Transverse colon (tissue), 4 donors: ENCODE measurements around the gene KLB. TPM values are rescaled to one million over a fixed set of nuclear protein-coding genes. Genes with fewer than 3 reads are reported as not detected.
"Not testable (repeated sequence)": the region's sequence is repeated elsewhere in the genome, so short reads cannot be mapped to it uniquely, and the experiment has no call there.

Experiments
- DNase-seq: peaks from one replicate; pipeline ENCODE4 v3.0.0-alpha.2; 2019
- H3K27ac ChIP-seq, 4 donors: fragments of 200-600 bp; sonication (generic); 2 replicates each; pipeline ENCODE4 v1.5.1; 2016 to 2018; ENCODE audit warnings: inconsistent platforms in 4 of 4
- H3K27me3 ChIP-seq: fragments of 200-600 bp; sonication (generic); 2 replicates; pipeline ENCODE4 v1.5.1; 2017; ENCODE audit warnings: inconsistent platforms
- H3K36me3 ChIP-seq, 4 donors: fragments of 200-600 bp; sonication (generic); 2 replicates each; pipeline ENCODE4 v1.5.1; 2017 to 2019; ENCODE audit warnings: inconsistent platforms in 4 of 4
- H3K4me1 ChIP-seq, 4 donors: fragments of 200-600 bp; sonication (generic); 2 replicates each; pipeline ENCODE4 v1.5.1; 2017 to 2020; ENCODE audit warnings: inconsistent platforms in 4 of 4
- H3K4me3 ChIP-seq, 4 donors: fragments of 200-600 bp; sonication (generic); 1 replicate in 1 of 4; 2 replicates in 3 of 4; pipeline versions ENCODE4 v1.5.1 to v1.6.1; 2017 to 2019; ENCODE audit warnings: inconsistent platforms in 4 of 4
- H3K9me3 ChIP-seq, 2 donors: fragments of 200-600 bp; sonication (generic); 2 replicates each; pipeline ENCODE4 v1.5.1; 2017 to 2019; ENCODE audit warnings: inconsistent platforms in 2 of 2
- EP300 ChIP-seq: sonication (generic); formaldehyde crosslinking; IDR thresholded peaks from one replicate; pipeline ENCODE4 v1.6.1; 2017; ENCODE audit warnings: antibody characterized with exemption, low read depth
- POLR2A ChIP-seq: fragments of 450-650 bp; IDR thresholded peaks from one replicate; pipeline ENCODE4 v1.6.1; 2016; ENCODE audit warnings: antibody characterized with exemption, mild to moderate bottlenecking, moderate library complexity
- POLR2AphosphoS5 ChIP-seq, 3 donors: sonication (generic); formaldehyde crosslinking; IDR thresholded peaks; one replicate each; pipeline ENCODE4 v1.6.1; 2016; ENCODE audit warnings: antibody characterized with exemption in 3 of 3
- WGBS, 2 donors: methylation state at CpG; one replicate each; pipeline ENCODE4 v1.1.5; 2018; ENCODE audit warnings: low coverage in 1 of 2; 5-methylcytosine and 5-hydroxymethylcytosine counted together
- in situ Hi-C, 4 donors: fragments of 200-750 bp; cut with MboI; loops; one replicate each; pipeline versions ENCODE4 v1.15.0 to v1.15.1; 2017; ENCODE audit warnings: low sequenced_read_pairs in 3 of 4, low pct_ligation_motif_present in 1 of 4, low pct_unique_long_range_greater_than_20kb in 1 of 4
- intact Hi-C: fragments of 100-400 bp; cut with DNase I; formaldehyde crosslinking; loops from one replicate; pipeline ENCODE4 v1.15.1; 2023; ENCODE audit warnings: low total_unique reads
- total RNA-seq, 4 donors: library from RNA; depleted of rRNA; stranded (reverse); fragments of >200 nt; gene quantifications; one replicate each; pipeline ENCODE4 v1.1.0, GENCODE V29; 2016
- TF ChIP-seq, protein P1 (sequence below), 5 experiments: fragments of 200-600 bp in 3 of 5; fragments of 450-650 bp in 2 of 5; sonication (generic) in 3 of 5; IDR thresholded peaks; 1 replicate in 2 of 5; 2 replicates in 3 of 5; pipeline ENCODE4 v1.5.1; 2016 to 2017; ENCODE audit warnings: antibody characterized with exemption in 5 of 5, inconsistent platforms in 3 of 5, mild to moderate bottlenecking in 2 of 5, moderate library complexity in 1 of 5

KLB gene
- total RNA-seq, 4 donors from 2014 or later, result 0.37 to 2.5 (median 0.79) TPM; not detected in 1

DNA sequence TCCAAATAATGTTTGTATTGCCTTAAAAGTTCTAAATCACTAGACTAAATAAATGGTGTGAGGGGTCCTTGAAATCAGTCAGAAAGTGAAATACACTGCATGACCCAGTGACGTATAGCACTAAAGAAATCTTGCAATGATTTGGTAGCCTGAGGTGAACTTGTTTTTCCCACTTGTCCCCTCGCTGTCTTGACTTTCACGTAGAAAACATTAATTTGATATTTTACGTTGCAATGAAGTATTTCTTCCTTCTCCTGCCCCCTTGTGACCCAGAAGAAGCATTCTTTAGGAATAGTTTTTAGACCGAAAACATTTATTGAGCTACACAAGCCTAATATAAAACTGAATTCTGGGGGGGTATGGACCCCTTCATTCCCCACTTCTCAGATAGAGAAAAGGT, 3.7 kb downstream of the KLB start:
- peaks cover 0 to 5% (median 0%) of the 10 kb centered on the region in 4 donors for H3K4me1 ChIP-seq
- no peaks in the 10 kb centered on the region for H3K36me3 ChIP-seq
- WGBS, 2 donors, result 47 to 49% methylated on average over 5 of the region's 5 CpGs
- no peak overlapping the region for H3K27ac ChIP-seq
- H3K4me3 ChIP-seq, result no peak overlapping the region
- in situ Hi-C loops (no loop called here), intact Hi-C loops (no loop called here)
- no peak for TF ChIP-seq POLR2AphosphoS5 (IDR thresholded peaks at IDR 0.05)
- TF ChIP-seq EP300, result no peak
- TF ChIP-seq, protein P1, sequence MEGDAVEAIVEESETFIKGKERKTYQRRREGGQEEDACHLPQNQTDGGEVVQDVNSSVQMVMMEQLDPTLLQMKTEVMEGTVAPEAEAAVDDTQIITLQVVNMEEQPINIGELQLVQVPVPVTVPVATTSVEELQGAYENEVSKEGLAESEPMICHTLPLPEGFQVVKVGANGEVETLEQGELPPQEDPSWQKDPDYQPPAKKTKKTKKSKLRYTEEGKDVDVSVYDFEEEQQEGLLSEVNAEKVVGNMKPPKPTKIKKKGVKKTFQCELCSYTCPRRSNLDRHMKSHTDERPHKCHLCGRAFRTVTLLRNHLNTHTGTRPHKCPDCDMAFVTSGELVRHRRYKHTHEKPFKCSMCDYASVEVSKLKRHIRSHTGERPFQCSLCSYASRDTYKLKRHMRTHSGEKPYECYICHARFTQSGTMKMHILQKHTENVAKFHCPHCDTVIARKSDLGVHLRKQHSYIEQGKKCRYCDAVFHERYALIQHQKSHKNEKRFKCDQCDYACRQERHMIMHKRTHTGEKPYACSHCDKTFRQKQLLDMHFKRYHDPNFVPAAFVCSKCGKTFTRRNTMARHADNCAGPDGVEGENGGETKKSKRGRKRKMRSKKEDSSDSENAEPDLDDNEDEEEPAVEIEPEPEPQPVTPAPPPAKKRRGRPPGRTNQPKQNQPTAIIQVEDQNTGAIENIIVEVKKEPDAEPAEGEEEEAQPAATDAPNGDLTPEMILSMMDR (IDR thresholded peaks at IDR 0.05), result no peak
- TF ChIP-seq POLR2A, result no peak
- no peaks in the 10 kb centered on the region for H3K9me3 ChIP-seq
- no peaks in the 10 kb centered on the region for H3K27me3 ChIP-seq
- no peak for DNase-seq

DNA sequence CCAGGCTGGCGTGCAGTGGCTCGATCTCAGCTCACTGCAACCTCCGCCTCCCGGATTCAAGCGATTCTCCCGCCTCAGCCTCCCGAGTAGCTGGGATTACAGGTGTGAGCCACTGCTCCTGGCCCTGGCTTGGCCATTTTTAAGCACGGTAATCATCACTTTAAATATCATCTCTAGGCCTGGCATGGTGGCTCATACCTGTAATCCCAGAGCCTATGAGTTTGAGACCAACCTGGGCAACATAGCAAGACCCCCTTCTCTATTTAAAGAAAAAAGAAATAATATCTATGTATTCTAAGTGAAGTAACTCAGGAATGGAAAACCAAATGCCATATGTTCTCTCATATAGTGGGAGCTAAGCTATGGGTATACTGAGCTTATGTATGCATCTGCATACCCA, 4.8 kb downstream of the KLB start:
- in situ Hi-C loops, H3K9me3 ChIP-seq, DNase-seq, H3K27ac ChIP-seq, H3K4me1 ChIP-seq, H3K4me3 ChIP-seq, intact Hi-C loops, H3K36me3 ChIP-seq, H3K27me3 ChIP-seq: not testable (repeated sequence)
- WGBS, 2 donors, result 96% methylated on average over 8 of the region's 8 CpGs; no CpG with 5 or more reads in 1 of the 2 donors

DNA sequence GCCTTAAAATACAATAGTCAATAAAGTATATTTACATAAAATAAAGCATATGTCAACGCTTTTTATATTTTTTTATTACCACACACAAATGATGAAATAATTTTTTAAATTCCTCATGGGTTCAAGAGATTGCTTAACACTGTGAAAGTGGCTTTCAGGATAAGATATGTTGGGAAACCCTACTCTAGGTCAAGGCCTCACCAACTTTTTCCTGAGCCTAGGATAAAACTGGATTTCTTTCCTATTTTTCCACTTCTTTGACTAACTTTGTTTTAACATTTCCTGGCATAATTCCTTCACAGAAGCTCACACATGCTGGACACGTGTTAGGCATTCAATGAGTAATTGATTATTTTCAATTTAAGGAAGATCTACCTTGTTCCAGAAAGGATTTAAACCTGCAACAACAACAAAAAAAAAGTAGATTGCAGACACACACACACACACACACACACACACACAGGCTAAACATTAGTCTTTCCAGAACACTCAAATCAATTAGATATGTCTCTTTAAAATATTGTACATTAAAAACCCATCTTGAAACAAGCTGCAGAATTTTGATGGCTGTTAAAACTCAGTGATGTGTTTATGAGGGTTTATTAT, 9.1 kb downstream of the KLB start:
- Histone ChIP-seq H3K27ac (no peak overlapping the region), H3K36me3 (no peaks in the 10 kb centered on the region), H3K4me1 (no peaks in the 10 kb centered on the region), H3K4me3 (no peak overlapping the region), H3K27me3 (no peaks in the 10 kb centered on the region), H3K9me3 (no peaks in the 10 kb centered on the region)
- WGBS, 2 donors, result 64 to 67% methylated on average over 2 of the region's 2 CpGs
- in situ Hi-C loops, result no loop called here
- DNase-seq, result no peak
- TF ChIP-seq EP300 (no peak), POLR2AphosphoS5 (IDR thresholded peaks at IDR 0.05) (no peak), POLR2A (no peak)
- TF ChIP-seq, protein P1 (IDR thresholded peaks at IDR 0.05), result no peak
- intact Hi-C loops, result no loop called here

DNA sequence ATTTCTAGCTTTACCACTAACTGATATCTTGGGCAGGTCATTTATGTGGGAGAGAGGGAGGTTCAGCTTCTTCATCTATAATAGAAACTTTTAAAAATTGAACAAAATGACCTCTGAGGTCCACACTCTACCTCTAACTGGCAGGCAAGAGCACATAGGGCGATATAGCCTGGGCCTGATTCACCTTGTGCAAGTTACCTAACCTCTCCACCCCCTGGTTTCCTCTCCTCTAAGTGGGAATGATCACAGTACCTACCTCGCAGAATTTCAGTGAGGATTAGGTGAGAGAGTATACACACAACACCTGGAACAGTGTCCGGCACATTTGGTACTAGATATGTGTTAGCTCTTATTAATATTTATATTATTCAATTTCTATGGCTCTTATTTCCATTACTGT, 15.5 kb downstream of the KLB start:
- WGBS, 2 donors, result 87 to 90% methylated on average over 2 to 3 of the region's 3 CpGs
- H3K27ac ChIP-seq, result no peak overlapping the region
- intact Hi-C loops (no loop called here), in situ Hi-C loops (no loop called here)
- no peak overlapping the region for H3K4me3 ChIP-seq
- TF ChIP-seq, protein P1 (IDR thresholded peaks at IDR 0.05), result no peak
- no peak for TF ChIP-seq POLR2A
- TF ChIP-seq POLR2AphosphoS5 (IDR thresholded peaks at IDR 0.05), result no peak
- no peak for TF ChIP-seq EP300
- H3K9me3 ChIP-seq, result no peaks in the 10 kb centered on the region
- no peaks in the 10 kb centered on the region for H3K36me3 ChIP-seq
- DNase-seq, result no peak
- no peaks in the 10 kb centered on the region for H3K27me3 ChIP-seq
- no peaks in the 10 kb centered on the region for H3K4me1 ChIP-seq

DNA sequence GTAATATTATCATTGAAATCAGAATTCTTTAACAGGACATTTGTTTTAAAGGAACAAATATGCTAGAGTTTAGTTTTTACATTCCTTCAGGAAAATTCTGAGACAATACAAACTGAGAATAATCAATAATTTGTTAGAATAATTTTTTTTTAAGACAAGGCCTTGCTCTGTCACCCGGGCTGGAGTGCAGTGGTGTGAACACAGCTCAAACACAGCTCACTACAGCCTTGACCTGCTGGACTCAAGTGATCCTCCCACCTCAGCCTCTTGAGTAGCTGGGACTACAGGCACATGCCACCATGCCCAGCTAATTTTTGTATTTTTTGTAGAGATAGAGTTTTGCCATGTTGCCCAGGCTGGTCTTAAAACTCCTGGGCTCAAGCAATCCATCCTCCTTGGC, 18.6 kb downstream of the KLB start:
- H3K4me1 ChIP-seq, H3K27ac ChIP-seq, intact Hi-C loops, H3K36me3 ChIP-seq, H3K9me3 ChIP-seq, H3K4me3 ChIP-seq, DNase-seq, H3K27me3 ChIP-seq: not testable (repeated sequence)
- in situ Hi-C loops, result loop anchor here in 1 of 4 donors (25.0 kb wide), 1 partner anchor 538 kb away; no protein-coding TSS in a partner anchor
- WGBS, 2 donors, result 75 to 84% methylated on average over 1 of the region's 1 CpG
